ENCODE measurements around the gene CA12.

DNA sequence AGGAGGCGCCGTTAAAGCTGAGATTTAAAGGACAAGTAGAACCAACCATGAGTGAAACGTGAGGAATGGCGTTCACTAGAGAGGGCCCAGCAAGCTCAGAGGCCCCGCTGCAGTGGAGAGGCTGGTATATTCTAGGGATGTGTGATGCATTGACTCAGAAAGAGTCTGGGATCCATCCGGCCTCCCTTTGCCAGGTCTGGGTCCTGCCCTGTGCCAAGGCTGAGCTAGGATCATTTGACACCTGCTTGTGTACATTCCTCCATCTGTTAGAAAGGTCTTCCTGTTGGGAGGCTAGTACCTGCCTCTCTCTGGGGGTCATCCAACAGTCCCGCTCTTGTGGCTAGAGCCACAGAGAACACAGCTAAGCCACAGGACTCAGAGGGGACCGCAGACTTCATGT is 28.4 kb downstream of the CA12 start:
- no peak for TF ChIP-seq EZH2 (IDR thresholded peaks at IDR 0.05)
- TF ChIP-seq POLR2AphosphoS5 (IDR thresholded peaks at IDR 0.05; ENCODE audit: borderline replicate concordance, low read depth, low read length) = no peak
- TF ChIP-seq FOXP2 (optimal IDR thresholded peaks at IDR 0.05; ENCODE audit: control extremely low read depth, extremely low read length, insufficient read depth) = no peak
